ENCODE results near the gene UBAP2.

DNA sequence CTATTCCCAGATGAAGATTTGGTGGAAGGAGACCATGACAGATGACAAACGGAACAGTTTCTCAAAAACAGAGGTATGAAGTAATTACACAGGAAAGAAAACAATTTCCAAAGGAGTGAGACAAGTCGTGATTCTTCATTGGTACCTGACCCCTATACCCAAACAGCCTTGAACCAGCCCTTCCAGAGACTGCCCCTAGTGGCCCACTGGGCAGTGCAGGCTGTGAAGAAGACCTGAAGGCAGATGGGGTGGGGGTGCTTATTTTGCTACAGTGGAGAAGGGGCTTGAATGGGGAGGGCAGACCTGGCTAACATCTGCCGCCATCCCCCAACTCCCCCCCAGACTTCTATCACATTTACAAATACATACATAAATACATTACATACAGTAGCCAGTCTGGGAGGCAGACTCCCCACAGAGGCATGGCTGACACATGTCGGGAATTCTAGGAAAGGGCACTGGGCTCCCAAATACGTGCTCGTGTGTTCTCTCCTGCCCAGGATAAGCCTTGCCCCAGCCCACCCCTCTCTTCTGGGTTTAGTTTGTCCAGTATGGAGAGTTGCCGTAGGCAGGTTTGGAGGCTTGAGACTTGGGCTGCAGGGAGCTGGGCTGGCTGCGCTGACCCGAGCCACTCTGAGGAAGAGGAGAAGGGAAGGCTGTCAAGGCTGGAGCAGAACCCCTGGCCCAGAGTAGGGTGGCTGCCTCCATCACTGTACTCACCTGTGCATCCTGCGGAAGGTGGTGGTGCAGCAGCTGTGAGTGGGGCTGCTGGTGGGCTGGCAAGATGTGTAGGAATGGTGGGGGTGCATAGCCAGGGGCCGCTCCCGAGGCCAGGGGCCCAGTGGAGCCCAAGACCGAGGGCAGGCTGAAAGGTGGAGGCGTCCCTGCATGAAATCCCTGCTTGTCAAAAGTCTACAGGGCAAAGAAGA is 126.5 kb downstream of the UBAP2 start:
- TF ChIP-seq, protein P1, sequence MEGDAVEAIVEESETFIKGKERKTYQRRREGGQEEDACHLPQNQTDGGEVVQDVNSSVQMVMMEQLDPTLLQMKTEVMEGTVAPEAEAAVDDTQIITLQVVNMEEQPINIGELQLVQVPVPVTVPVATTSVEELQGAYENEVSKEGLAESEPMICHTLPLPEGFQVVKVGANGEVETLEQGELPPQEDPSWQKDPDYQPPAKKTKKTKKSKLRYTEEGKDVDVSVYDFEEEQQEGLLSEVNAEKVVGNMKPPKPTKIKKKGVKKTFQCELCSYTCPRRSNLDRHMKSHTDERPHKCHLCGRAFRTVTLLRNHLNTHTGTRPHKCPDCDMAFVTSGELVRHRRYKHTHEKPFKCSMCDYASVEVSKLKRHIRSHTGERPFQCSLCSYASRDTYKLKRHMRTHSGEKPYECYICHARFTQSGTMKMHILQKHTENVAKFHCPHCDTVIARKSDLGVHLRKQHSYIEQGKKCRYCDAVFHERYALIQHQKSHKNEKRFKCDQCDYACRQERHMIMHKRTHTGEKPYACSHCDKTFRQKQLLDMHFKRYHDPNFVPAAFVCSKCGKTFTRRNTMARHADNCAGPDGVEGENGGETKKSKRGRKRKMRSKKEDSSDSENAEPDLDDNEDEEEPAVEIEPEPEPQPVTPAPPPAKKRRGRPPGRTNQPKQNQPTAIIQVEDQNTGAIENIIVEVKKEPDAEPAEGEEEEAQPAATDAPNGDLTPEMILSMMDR (IDR thresholded peaks at IDR 0.05; ENCODE audit: low read length), result peak; percentile 71
- TF ChIP-seq EZH2 (optimal IDR thresholded peaks at IDR 0.05; ENCODE audit: low read depth, low read length), result no peak
